ENCODE data around the gene ST7L. TPM values are rescaled to one million over a fixed set of nuclear protein-coding genes. Genes with fewer than 3 reads are reported as not detected.

ST7L gene
- total and polyA plus RNA-seq, 10 of the 15 experiments (the other 5 are each of a cell fraction or from before 2014, with no cell fraction given) = 3.6 to 13.7 (median 8.9) TPM

DNA sequence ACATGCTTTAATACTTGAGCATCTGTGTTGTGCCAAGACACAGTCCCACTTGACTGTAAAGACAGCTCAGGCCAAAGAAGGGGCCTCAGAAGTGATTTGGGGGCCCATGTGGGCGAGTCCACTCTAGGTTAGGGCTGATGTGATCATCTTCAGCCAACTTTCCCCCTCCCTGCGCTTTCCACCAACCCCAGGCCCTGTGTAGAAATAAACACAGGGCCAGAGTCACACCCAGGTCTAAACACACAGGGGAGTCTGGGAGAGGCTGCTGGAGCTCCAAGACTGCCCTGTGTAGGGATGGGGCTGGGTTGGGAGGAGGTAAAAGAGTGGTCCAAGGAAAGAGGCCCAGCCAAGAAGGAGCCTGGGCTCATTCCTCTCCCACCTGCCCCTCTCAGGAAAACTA, 112.6 kb downstream of the ST7L start:
- Histone ChIP-seq H3K27me3 (replicated peaks in 1 of 2; ENCODE audit: control insufficient read depth in 2 of 2, insufficient read depth in 2 of 2, low read length in 1 of 2) (peaks cover 5 to 15% of the 10 kb centered on the region in 2 experiments), H3K9ac (ENCODE audit: control insufficient read depth, insufficient read depth, low read length) (no peak overlapping the region), H3K4me3 (no peak overlapping the region), H2AFZ (ENCODE audit: control insufficient read depth, low read depth, low read length) (no peak overlapping the region), H3K4me1 (ENCODE audit: control insufficient read depth, insufficient read depth, low read length) (peaks cover 8% of the 10 kb centered on the region; the same call in 1 of the 2 replicates), H3K27ac (ENCODE audit: control insufficient read depth, insufficient read depth) (no peak overlapping the region), H3K4me2 (ENCODE audit: control insufficient read depth, insufficient read depth) (no peak overlapping the region), H4K20me1 (ENCODE audit: control insufficient read depth, insufficient read depth) (no peaks in the 10 kb centered on the region), H3K79me2 (ENCODE audit: control insufficient read depth, insufficient read depth, low read length) (no peaks in the 10 kb centered on the region), H3K9me3 (replicated peaks; ENCODE audit: control insufficient read depth, insufficient read depth, low read length) (no peaks in the 10 kb centered on the region), H3K36me3 (ENCODE audit: control insufficient read depth in 2 of 2, insufficient read depth in 2 of 2, low read length in 1 of 2) (no peaks in the 10 kb centered on the region)
- in situ Hi-C loops (cut with MboI) (no loop called here), intact Hi-C loops (cut with micrococcal nuclease; ENCODE audit: unreplicated experiment) (no loop called here)
- FAIRE-seq (no peak), ATAC-seq (no peak), DNase-seq (ENCODE audit: low read depth, low spot score) (no peak)
- 46% methylated on average over 2 of the region's 2 CpGs for WGBS (ENCODE audit: insufficient coverage, insufficient replicate concordance, low lambda C conversion rate, missing lambda C conversion rate)
- CTCF ChIA-PET = interaction anchor here (1.0 to 1.5 kb wide), 3 partner anchors 40 to 115 kb away, joined by 3 to 7 read pairs (median 7); no protein-coding TSS in a partner anchor
- BruUV-seq (replicated peaks) = no TSS peak
- SMC1A ChIA-PET (ENCODE audit: uncharacterized antibody, unreplicated experiment) = no interaction called here
- RAD21 ChIA-PET (ENCODE audit: unreplicated experiment) = interaction anchor here (2.6 kb wide), 1 partner anchor 115 kb away, joined by 7 read pairs; no protein-coding TSS in a partner anchor
- POLR2A ChIA-PET = no interaction called here
- TF ChIP-seq ZBTB33 (IDR thresholded peaks at IDR 0.05) (no peak), ZNF592 (IDR thresholded peaks at IDR 0.05) (no peak), GABPA (IDR thresholded peaks at IDR 0.05; ENCODE audit: low read depth) (no peak), LARP7 (IDR thresholded peaks at IDR 0.05) (no peak), KLF5 (IDR thresholded peaks at IDR 0.05; ENCODE audit: partially characterized antibody) (no peak), NR2F1 (conservative IDR thresholded peaks at IDR 0.05) (no peak), HDGF (IDR thresholded peaks at IDR 0.05) (no peak), CTCF (IDR thresholded peaks at IDR 0.05 in 2 of 3, conservative IDR thresholded peaks at IDR 0.05 in 1 of 3; ENCODE audit: control insufficient read depth in 2 of 3, extremely low read depth in 1 of 3, insufficient read depth in 1 of 3, low read depth in 3 of 3, low read length in 3 of 3) (no peak), ZZZ3 (IDR thresholded peaks at IDR 0.05; ENCODE audit: control insufficient read depth, insufficient read length, low read depth) (no peak), CBX5 (IDR thresholded peaks at IDR 0.05; ENCODE audit: low read depth) (no peak), NFYA (IDR thresholded peaks at IDR 0.05; ENCODE audit: borderline replicate concordance, low read depth, low read length) (no peak), USF1 (IDR thresholded peaks at IDR 0.05; ENCODE audit: borderline replicate concordance, extremely low read length, insufficient read depth, low read depth, low read length) (no peak)

Measured in GM12878 (cell line).